Stimulated activated CD8-positive, alpha-beta memory T cell treated with anti-CD3 and anti-CD28 coated beads, Interleukin-12 subunit alpha, Interleukin-12 subunit beta, amount 100 ng/mL, for 24 hours (primary cell): ENCODE data around the gene RDH8.

Experiments
- DNase-seq: peaks from one replicate; pipeline ENCODE4 v3.0.0-alpha.2; 2020; ENCODE audit errors: extremely low read depth

RDH8 gene

DNA sequence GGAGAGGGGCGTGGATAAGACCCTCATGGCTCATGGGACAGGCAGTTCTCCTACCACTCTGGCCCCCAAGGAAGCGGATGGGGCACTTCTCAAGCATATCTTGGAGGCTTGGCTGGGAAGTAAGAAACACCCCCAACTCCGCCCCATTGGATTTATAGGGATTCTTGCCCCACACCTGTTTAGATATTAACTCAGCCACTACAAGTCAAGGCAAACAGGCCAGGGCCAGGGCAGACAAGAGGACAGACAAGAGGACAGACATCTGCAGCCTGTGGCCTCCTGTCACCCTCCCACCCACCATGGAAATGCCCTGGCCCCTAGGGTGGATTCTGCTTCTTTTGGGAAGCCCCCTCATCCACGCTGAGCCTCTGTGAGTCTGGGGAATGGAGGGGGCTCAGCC lies 24.1 kb downstream of the RDH8 start:
- DNase-seq, result no peak

DNA sequence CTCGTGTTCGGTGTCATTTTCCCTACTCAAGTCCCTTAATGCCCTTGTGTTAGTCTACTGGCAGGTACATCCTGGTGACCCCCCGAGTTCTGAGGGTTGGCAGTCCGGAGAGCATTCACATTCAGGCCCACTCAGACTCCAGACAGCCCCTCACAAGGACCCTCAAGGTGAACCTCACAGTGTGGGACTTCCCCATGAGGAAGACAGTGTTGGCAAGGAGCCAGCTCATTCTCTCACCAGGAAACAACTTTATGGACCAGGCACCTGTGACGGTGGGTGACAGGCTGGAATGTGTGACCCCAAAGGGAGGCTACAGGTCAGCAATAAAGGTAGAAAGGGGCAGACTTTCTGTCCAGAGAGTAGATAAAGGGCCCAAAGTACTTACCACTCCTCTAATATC lies 24.5 kb downstream of the RDH8 start:
- no peak for DNase-seq

DNA sequence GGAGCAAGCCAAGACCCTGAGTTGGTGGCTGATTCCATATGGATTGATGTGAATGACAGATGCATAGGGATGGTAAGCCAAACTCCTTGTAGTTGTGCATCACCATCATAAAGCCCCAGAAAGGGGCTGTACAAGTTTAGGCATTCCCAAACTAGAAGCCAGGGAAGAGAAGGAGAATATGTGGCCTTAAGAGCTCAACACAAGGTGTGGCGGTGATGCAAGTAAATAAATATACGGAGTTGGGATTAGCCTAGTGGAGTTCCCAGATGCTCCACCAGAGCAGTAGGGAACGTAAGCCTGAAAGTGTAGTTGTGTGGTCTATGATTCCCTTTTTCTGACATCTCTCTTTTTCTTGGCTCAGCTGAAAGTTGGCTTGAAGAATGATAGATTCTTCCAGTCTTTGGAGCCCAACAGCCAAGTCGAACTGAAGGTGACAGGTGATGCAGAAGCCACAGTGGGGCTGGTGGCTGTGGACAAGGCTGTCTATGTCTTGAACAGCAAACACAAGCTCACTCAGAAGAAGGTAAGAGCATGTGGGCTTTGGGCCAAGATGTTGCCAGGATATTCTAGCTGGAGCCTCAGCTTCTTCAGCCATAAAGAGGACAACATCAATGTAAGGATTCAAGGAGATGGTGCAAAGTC lies 30.1 kb downstream of the RDH8 start:
- DNase-seq, result no peak

DNA sequence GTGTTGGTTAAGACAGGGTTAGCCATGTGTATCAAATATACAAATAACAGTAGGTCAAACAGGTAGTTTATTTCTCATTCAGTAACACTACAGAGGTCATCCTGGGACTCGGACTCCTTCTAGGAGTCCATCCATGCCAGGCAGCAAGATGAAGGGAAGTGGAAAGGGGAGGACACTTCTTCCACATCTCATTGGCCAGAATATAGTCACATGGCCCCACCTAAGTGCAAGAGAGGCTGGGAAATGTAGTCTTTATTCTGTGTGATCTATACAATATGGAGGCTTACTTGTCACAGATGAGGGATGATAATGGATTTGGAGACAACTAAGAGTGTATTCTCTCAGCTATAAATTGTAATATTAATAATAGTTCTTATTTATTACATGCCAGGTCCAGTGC lies 31.1 kb downstream of the RDH8 start:
- DNase-seq, result no peak

DNA sequence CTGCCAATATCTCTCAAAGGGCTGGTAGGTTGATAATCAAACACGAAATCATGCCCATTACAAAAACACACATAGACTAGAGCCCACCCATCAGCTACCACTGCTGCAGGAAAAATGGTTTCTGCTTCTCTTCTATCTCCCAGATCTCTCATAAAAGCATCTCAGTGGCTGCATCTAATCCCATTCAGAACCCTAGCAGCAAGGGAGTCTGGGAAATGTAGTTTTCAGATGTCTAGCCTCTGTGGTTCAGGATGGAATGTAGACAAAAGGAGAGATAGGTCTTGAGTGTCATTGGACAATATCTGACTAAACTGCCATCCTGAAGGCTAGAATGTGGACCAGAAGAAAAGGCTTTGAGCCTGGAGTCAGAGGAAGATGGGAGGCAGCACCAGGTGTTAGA lies 32.1 kb downstream of the RDH8 start:
- no peak for DNase-seq

DNA sequence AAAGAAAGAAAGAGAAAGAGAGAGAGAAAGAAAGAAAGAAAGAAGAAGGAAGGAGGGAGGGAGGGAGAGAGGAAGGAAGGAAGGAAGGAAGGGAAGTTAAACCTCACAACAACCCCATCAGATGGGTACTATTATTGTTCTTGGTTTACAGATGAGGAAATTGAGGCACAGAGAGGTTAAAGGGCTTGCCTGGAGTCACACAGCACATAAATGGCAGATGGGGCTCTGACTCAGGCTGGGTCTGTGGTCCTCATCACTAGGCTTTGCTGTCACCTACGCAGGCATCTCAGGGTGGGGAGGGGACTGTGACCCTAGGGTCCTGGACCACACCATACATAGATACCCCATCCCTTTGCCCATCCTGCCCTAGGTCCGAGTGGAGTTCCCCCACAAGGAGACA lies 36.3 kb downstream of the RDH8 start:
- DNase-seq, result no peak

DNA sequence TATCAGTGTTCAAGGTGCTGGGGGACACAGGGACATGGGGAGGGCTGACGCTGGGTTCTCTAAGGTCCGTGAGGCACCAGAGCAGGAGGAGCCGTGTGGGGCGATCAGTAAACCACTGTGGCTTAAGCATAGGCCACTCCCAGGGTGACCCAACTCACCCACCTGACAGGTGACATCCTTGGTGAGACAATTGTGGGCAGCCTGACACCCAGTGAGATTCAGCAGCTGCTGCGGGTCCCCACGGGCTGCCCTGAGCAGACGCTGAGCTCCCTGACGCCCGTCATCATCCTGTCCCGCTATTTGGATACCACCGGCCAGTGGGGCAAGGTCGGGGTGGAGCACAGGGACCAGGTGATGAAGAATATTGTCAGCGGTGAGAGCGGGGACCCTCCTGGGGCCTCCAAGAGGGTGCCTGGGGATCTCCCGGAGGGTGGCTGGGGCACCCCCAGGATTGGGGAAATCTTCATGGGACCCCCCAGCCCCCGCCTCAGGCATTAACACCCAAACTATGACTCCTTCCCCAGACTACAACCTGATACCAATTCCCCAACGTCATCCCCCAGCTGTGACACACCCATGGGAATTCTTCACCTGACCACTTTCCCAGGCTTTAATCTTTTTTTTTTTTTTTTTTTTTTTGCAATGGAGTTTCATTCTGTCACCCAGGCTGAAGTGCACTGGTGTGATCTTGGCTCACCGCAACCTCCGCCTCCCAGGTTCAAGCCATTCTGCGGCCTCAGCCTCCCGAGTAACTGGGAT lies 39.5 kb downstream of the RDH8 start:
- DNase-seq, result no peak

DNA sequence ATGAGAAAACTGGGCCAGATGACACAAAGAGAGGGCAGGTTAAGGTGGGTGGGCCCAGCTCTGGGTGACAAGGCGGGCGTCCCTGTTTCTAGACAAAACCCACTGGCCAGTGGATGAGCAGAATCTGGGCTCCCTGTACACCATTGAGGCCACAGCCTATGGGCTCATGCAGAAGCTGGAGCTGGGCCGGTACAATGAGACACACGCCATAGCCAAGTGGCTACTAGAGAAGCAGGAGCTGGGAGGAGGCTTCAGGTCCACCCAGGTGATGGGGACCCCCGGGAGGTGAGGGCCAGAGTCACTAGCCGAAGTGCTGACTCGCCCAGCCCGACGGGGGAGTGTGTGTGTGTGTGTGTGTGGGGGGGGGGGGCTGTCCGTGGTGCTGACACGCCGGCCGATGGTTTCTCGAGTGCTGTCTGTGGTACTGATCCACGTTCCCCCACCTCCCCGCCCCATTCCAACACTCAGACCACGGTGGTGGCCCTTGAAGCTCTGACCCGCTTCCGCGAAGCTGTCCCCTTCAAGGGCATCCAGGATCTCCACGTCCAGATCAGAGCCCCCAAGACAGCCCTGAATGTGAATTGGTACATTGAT lies 48.5 kb downstream of the RDH8 start:
- no peak for DNase-seq

DNA sequence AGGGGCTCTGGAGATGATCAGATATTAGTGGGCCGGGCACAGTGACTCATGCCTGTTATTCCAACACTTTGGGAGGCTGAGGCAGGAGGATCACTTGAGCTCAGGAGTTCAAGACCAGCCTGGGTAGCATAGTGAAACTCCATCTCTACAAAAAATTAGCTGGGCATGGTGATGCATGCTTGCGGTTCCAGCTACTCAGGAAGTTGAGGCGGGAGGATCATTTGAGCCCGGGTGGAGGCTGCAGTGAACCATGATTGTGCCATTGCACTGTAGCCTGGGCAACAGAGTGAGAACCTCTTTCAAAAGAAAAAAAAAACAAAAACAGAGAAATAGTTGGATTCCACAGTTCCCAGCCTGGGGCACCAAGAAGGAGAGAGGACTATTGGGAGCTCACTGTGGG lies 54.9 kb downstream of the RDH8 start:
- no peak for DNase-seq

DNA sequence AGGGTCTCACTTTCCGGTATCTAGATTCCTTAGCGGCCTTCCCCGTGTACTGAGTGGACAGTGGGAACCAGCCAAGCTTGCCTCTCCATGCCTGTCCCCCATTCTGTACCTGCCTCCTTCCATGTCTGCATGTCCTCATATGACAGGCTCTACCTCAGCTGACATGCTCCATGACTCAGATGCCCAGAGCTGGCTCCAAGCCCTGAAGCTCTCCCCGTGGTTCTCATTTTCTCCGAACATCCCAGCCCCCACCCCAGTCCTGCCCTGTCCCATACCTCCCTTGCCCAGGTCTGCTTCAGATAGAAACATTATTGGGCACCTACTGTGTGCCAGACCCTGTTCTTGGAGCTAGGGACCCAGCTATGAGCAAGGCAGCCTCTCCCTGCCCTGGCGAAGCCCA lies 55.8 kb downstream of the RDH8 start:
- no peak for DNase-seq

DNA sequence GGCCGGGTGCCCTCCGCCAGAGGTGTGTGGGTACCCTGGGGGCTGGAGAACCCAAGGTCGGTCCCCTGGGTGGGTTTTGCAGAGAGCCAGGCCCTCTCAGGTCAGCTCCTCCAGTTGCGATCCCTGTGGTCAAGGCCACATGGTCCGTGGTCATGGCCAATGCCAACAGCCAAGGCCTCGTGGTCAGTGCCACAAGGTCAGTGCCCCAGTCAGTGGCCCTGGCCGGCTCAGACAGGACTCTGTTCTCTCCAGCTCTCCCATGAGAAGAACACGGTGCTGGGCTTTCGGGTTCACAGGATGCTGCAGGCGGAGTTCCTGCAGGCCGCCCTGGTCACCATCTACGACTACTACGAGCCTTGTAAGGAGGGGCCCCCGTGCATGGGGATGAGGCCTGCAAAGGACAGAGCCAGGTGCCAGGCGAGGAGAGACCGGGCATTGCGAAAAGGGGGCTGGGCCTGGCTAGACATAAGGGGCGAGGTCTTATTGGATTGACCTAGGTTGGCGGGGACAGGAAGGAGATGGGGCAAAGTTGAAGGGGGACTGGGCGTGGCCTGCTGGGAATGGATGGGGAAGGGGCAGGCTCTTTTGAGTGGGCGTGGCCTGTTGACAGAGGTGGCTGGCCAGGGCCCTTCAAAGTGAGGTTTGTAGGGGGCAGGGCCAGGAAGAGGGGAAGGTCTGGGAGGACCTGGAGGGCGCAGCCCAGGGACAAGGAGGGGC lies 57.6 kb downstream of the RDH8 start:
- no peak for DNase-seq
